ENCODE results near the gene RIMBP2.

RIMBP2 gene

GRCh38 chr12:130673036-130673705 is 42.9 kb downstream of the RIMBP2 start:
- H3K4me3 ChIP-seq (replicated peaks in 1 of 2; ENCODE audit: low read depth in 2 of 2, low read length in 2 of 2): no peak overlapping the region
- no peak for DNase-seq (ENCODE audit: low read depth in 2 of 2)
- no peak for TF ChIP-seq CTCF (IDR thresholded peaks at IDR 0.05; ENCODE audit: low read depth, low read length)

GRCh38 chr12:130672089-130672820 is 43.8 kb downstream of the RIMBP2 start:
- no peak for TF ChIP-seq CTCF (IDR thresholded peaks at IDR 0.05; ENCODE audit: low read depth, low read length)
- no peak overlapping the region for H3K4me3 ChIP-seq (replicated peaks in 1 of 2; ENCODE audit: low read depth in 2 of 2, low read length in 2 of 2)
- no peak for DNase-seq (ENCODE audit: low read depth in 2 of 2)

GRCh38 chr12:130671556-130671955 is 44.5 kb downstream of the RIMBP2 start:
- DNase-seq (ENCODE audit: low read depth in 2 of 2): no peak
- TF ChIP-seq CTCF (IDR thresholded peaks at IDR 0.05; ENCODE audit: low read depth, low read length): no peak
- H3K4me3 ChIP-seq (replicated peaks in 1 of 2; ENCODE audit: low read depth in 2 of 2, low read length in 2 of 2): no peak overlapping the region

GRCh38 chr12:130669797-130670196 is 46.3 kb downstream of the RIMBP2 start:
- no peak for DNase-seq (ENCODE audit: low read depth in 2 of 2)
- H3K4me3 ChIP-seq (replicated peaks in 1 of 2; ENCODE audit: low read depth in 2 of 2, low read length in 2 of 2): no peak overlapping the region
- no peak for TF ChIP-seq CTCF (IDR thresholded peaks at IDR 0.05; ENCODE audit: low read depth, low read length)

DNA sequence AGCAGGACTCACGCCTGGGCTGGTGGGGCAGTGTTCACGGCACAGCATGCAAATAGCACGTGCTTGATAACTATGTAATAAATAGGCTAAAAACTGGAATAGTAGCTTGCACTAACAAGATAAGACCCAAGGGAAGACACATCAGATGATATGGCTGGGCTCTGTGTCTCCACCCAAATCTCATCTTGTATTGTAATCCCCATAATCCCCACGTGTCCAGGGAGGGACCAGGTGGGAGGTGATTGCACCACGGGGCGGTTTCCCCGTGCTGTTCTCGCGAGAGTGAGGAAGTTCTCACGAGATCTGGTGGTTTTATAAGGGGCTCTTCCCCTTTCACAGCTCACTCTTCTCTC is 46.9 kb downstream of the RIMBP2 start:
- TF ChIP-seq CTCF (IDR thresholded peaks at IDR 0.05; ENCODE audit: low read depth, low read length): no peak
- H3K4me3 ChIP-seq (replicated peaks in 1 of 2; ENCODE audit: low read depth in 2 of 2, low read length in 2 of 2): no peak overlapping the region
- DNase-seq (ENCODE audit: low read depth in 2 of 2): no peak

- DNase-seq (ENCODE audit: low read depth in 2 of 2): no peak
- TF ChIP-seq CTCF (IDR thresholded peaks at IDR 0.05; ENCODE audit: low read depth, low read length): no peak
- no peak overlapping the region for H3K4me3 ChIP-seq (replicated peaks in 1 of 2; ENCODE audit: low read depth in 2 of 2, low read length in 2 of 2)
These were observed 47.6 kb downstream of the RIMBP2 start for GRCh38 chr12:130668286-130669204.

All from cardiac fibroblast (primary cell).